Kasumi-1 (cell line): ENCODE measurements around the gene NPAS2.
A peak's percentile ranks its signal among the peaks of the same experiment; 100 is the strongest.

Source experiments
- DNase-seq, 2 experiments: peaks; one replicate each; lab custom pipeline; 2025; lab: John Stamatoyannopoulos, UW

The NPAS2 gene

GRCh38 chr2:101012054-101012705 lies 192.2 kb downstream of the NPAS2 start:
- DNase-seq = no peak

DNA sequence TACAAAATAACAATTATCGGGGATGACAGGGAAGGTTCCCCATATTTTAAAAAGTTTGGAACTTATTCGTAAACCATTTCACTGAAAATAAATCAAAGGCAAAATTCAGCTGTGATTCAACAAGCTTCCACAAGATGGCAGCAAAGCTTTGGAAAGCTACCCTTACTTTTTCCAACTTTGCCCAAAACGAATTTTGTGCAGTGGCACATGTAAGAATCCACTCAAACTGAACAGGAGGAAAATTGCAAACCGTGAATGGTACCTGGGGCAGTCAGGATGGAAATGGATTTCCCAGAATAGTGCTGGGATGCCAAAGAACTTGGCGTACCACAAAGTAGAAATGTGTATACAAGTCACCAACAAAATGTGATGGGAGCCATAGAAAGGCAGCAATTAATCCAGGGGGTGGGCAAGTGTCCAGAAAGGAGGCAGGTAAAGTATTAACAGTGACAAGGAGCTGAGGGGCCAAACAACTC lies 192.8 kb downstream of the NPAS2 start:
- peak; percentile 50 to 65 for DNase-seq

GRCh38 chr2:101014264-101014857 lies 194.4 kb downstream of the NPAS2 start:
- no peak for DNase-seq

- no peak for DNase-seq
Observed at GRCh38 chr2:101017371-101017770, 197.4 kb downstream of the NPAS2 start.

GRCh38 chr2:101018934-101019333 lies 199.0 kb downstream of the NPAS2 start:
- no peak for DNase-seq

GRCh38 chr2:101022221-101022620 lies 202.3 kb downstream of the NPAS2 start:
- no peak for DNase-seq

GRCh38 chr2:101023327-101024107 lies 203.6 kb downstream of the NPAS2 start:
- DNase-seq = no peak

DNA sequence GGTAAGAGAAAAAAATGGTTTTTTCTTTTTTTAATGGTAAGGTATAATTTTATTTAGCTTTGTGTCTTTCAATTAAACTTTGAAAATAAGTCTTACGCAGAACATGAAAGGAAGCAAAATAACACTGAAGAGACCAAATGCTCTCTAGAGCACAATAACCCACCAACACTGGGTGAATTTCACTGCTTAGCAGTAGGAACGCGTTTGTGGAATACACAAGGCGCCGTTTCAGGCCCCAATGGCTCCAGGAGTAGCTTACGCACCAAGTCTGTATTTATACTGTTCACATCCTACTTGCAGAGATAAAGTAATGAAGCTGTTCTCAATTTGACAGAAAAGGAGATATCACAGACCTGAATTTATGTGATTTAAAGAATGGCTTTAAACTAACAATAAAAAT lies 205.6 kb downstream of the NPAS2 start:
- no peak for DNase-seq

- no peak for DNase-seq
Observed at GRCh38 chr2:101026253-101026701, 206.3 kb downstream of the NPAS2 start.

DNA sequence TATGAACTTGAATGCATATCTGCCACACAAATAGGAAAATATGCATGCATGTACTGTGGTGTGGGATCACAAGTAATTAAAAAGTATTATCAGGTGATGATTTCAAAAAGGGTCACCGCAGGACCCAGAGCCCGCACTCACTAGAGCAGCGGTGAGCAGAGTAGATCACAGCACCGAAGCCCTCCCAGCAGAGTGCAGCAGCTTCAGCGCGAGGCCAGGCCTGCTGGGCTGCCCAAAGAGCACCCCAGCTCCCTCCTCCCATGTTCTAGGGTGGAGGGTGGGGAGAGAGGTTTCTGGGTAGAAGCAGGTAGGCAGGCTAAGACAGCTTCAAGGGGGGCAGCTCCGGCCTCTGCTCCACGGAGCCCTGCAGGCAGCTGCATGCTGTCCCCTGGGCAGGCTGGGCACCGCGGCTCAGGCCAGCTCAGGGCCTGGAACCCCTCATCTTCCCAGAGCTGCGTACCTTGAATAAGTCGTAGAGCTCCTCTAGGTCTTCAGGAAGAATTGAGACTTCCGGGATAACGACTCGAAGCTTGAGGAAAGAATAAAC lies 207.1 kb downstream of the NPAS2 start:
- DNase-seq = no peak

DNA sequence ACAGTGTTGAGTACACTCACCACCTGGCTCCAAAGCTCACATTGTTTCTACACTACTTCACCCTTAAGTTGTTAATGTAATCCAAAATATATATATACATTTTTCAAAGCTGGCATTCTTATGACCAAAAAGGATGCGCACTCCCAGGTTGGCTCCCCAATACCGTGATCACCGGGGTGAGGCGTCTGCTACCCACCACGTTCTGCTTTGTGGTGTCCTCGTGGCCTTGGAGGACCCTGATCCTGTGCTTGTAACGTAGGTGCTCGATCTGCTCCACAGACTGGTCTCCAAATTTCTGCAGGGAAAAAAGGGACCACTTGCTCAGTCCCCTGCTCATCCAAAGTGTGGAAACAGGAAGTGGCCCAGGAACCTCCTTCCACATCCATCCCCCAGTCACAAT lies 207.9 kb downstream of the NPAS2 start:
- DNase-seq = no peak

DNA sequence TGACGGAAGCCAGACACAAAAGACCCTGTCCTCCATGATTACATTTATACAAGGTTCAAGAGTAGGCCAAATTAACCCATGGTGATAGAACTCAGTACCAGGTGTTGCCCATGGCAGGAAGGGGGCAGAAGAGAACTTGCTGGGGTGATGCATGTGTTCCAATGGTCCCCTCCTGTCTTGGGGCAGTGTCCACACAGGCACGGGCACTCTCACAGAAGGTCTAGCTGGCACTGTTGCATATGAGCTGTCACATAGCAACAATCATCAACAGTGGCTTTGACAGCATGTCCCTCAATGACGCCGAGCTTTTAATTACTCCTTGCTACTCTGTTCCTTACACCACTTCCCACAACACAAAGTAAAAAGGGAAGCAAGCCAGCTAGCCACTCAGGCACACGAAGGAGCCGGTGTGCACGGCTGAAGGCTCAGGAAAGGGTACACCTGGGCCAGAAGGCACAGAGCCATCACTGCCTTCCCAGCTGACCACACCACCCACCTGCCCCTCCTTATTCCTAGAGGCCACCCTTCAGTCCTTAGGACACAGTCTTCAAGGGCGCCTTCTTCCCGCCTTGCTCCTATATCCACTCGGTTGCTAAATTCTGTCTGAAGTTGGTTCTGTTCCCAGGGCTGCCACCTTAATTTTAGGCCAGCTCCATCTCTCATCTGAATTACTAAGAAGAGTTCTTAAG lies 211.1 kb downstream of the NPAS2 start:
- DNase-seq = no peak

DNA sequence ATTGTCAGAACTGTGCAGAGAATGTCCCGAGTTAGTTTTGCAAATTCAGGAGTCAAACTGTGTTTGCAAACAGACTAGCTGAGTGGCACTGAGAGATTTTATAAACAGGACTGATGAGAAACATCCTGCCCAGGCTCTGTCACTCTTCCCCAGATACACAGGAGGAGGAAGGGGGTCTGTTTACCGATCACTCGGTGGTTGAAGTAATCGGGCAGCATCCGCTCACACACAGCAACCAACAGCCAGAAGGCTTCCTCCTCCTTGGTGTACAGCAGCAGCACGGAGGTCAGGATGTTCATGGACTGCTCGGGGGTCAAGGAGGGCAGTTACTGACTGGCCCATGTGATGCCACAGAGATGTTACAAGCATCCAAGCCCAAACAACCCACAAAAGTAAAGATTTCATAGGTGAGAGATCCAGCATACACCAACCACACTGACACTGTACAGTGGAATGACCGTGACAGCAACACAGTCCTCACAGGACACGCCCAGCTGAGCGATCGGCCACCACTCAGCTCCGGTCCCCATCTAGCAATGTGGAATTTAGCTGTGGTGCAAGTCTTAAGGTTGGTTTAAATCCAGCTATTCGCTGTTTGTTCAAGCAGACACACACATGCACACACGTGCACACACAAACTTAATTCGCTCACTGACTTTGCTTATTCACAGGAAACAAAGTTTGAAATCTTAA lies 212.3 kb downstream of the NPAS2 start:
- no peak for DNase-seq

DNA sequence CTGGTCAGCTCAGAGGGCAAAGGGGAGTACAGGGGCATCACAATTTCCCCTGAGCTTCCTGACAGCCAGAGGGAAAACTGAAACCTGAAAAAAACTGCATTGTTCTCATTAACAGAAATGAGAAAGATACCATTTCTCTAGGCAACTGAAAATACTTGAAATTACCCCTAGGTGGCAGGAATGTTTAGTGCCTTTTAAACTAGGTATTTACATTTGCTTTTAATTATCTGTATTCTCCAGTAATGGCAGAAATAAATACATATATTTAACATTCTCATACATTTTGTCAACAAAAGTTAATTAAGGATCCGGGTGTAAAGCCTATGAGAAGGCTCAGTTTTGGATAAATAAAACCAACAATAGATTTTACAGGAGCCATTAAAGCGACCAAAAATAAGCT lies 216.6 kb downstream of the NPAS2 start:
- DNase-seq = peak; percentile 46 to 70

GRCh38 chr2:101037161-101037755 lies 217.3 kb downstream of the NPAS2 start:
- no peak for DNase-seq

DNA sequence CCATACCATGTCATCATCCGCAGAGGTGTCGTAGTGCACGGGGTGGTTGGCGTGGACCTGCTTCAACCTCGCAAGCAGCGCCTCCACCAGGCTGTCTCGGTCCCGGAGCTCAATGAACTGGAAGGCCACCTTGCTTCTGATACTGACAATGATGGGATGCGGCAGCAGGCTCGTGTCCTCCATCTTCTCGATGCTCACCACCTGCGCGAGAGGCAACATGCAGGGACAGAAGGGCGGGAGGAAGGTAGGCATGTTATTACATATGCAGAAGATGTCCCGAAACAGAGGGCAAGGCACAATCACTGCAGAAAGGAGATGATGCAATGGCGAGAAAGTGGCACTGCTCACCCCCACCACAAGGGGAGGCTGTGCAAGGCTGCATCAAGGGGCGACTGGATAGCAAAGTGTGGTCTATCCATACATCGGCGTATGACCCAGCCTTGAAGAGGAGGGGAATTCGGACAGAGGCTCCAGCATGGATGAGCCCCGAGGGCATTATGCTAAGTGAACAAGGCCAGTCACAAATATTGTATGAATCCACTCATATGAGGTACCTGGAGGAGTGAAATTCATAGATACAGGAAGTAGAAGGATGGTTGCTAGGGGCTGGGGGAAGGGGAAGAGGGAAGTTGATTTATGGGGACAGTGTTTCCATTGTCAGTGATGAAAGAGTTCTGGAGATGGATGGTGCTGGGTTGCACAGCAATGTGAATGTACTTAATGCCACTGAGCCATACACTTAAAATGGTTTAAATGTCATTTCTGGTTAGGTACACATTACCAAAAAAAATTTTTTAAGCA lies 218.7 kb downstream of the NPAS2 start:
- DNase-seq = peak; percentile 46 to 61

DNA sequence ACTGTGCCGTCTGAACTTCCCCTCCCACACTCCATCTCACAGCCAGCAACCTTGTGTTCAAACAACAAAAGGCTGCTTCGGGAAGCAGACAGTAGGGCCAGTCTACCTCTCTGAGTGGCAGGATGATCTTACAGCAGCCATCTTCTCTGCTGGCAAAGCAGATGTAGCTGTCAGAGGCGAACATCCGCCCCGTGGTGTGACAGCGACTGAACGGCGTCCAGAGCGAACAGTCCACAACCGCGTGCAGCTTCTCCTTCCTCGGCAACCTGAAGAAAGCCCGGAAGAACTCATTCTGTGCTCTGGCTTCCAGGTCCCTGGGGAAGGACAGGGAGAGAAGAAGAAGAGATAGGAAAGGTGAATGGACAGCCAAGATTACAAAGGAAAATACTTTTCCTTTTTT lies 220.1 kb downstream of the NPAS2 start:
- DNase-seq = no peak

- DNase-seq = no peak
Observed at GRCh38 chr2:101040761-101041160, 220.8 kb downstream of the NPAS2 start.

DNA sequence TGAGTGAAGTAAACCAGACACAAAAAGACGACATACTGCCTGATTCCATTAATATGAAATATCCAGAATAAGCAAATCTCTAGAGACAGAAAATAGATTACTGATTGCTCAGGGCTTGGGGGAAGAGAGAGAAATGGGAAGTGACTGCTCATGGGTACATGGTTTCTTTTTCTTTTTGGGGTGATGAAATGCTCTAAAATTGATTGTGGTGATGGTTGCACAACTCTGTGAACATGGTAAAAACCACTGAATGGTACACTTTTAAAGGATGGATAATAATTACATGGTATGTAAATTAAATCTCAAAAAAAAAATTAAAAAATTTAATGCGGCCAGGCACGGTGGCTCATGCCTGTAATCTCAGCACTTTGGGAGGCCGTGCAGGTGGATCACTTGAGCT lies 221.5 kb downstream of the NPAS2 start:
- DNase-seq = peak in 1 of 2 experiments; percentile 7

GRCh38 chr2:101045330-101045729 lies 225.4 kb downstream of the NPAS2 start:
- DNase-seq = no peak
